ENCODE data around the gene IRS1.

The IRS1 gene

GRCh38 chr2:226773291-226773690 is 26.3 kb downstream of the IRS1 start:
- Histone ChIP-seq H3K36me3 (ENCODE audit: insufficient read depth, low read length) (peaks cover 52% of the 10 kb centered on the region), H3K27ac (ENCODE audit: low read depth, low read length) (peak overlapping the region; percentile 50), H3K79me2 (ENCODE audit: control insufficient read depth, insufficient read depth, low read length, unreplicated experiment) (peaks cover 87% of the 10 kb centered on the region), H3K27me3 (ENCODE audit: insufficient read depth, low read length) (no peaks in the 10 kb centered on the region), H2AFZ (ENCODE audit: low read length, unreplicated experiment) (no peak overlapping the region), H3K4me3 (ENCODE audit: low read depth, low read length) (peak overlapping the region; percentile 48; the same call in 1 of the 2 replicates), H3K4me1 (ENCODE audit: control insufficient read depth, insufficient read depth, low read length, unreplicated experiment) (peaks cover 25% of the 10 kb centered on the region)

- H3K79me2 ChIP-seq (ENCODE audit: control insufficient read depth, insufficient read depth, low read length, unreplicated experiment): peaks cover 93% of the 10 kb centered on the region
- H2AFZ ChIP-seq (ENCODE audit: low read length, unreplicated experiment): peak overlapping the region; percentile 2
- H3K27ac ChIP-seq (ENCODE audit: low read depth, low read length): peak overlapping the region; percentile 50
- H3K4me3 ChIP-seq (ENCODE audit: low read depth, low read length): peak overlapping the region; percentile 48
- H3K36me3 ChIP-seq (ENCODE audit: insufficient read depth, low read length): peaks cover 52% of the 10 kb centered on the region
- H3K27me3 ChIP-seq (ENCODE audit: insufficient read depth, low read length): no peaks in the 10 kb centered on the region
- H3K4me1 ChIP-seq (ENCODE audit: control insufficient read depth, insufficient read depth, low read length, unreplicated experiment): peaks cover 25% of the 10 kb centered on the region
These were observed 27.0 kb downstream of the IRS1 start for GRCh38 chr2:226772389-226773179.

GRCh38 chr2:226771067-226771466 is 28.6 kb downstream of the IRS1 start:
- Histone ChIP-seq H3K4me1 (ENCODE audit: control insufficient read depth, insufficient read depth, low read length, unreplicated experiment) (peaks cover 32% of the 10 kb centered on the region), H3K79me2 (ENCODE audit: control insufficient read depth, insufficient read depth, low read length, unreplicated experiment) (peaks cover 94% of the 10 kb centered on the region), H3K36me3 (ENCODE audit: insufficient read depth, low read length) (peaks cover 40% of the 10 kb centered on the region), H3K27me3 (ENCODE audit: insufficient read depth, low read length) (no peaks in the 10 kb centered on the region), H2AFZ (ENCODE audit: low read length, unreplicated experiment) (no peak overlapping the region), H3K4me3 (ENCODE audit: low read depth, low read length) (no peak overlapping the region), H3K27ac (ENCODE audit: low read depth, low read length) (no peak overlapping the region)

GRCh38 chr2:226767056-226767813 is 32.4 kb downstream of the IRS1 start:
- Histone ChIP-seq H3K27me3 (ENCODE audit: insufficient read depth, low read length) (no peaks in the 10 kb centered on the region), H3K4me3 (ENCODE audit: low read depth, low read length) (no peak overlapping the region), H3K79me2 (ENCODE audit: control insufficient read depth, insufficient read depth, low read length, unreplicated experiment) (peaks cover 92% of the 10 kb centered on the region), H3K27ac (ENCODE audit: low read depth, low read length) (0 out of 2 replicates have a peak overlapping the region, but pooled peaks have one; percentile 11), H3K36me3 (ENCODE audit: insufficient read depth, low read length) (peaks cover 55% of the 10 kb centered on the region), H2AFZ (ENCODE audit: low read length, unreplicated experiment) (no peak overlapping the region), H3K4me1 (ENCODE audit: control insufficient read depth, insufficient read depth, low read length, unreplicated experiment) (peaks cover 24% of the 10 kb centered on the region)

GRCh38 chr2:226766352-226767055 is 33.1 kb downstream of the IRS1 start:
- H3K27ac ChIP-seq (ENCODE audit: low read depth, low read length): 0 out of 2 replicates have a peak overlapping the region, but pooled peaks have one; percentile 11
- peaks cover 94% of the 10 kb centered on the region for H3K79me2 ChIP-seq (ENCODE audit: control insufficient read depth, insufficient read depth, low read length, unreplicated experiment)
- peaks cover 57% of the 10 kb centered on the region for H3K36me3 ChIP-seq (ENCODE audit: insufficient read depth, low read length)

GRCh38 chr2:226763320-226763719 is 36.3 kb downstream of the IRS1 start:
- Histone ChIP-seq H2AFZ (ENCODE audit: low read length, unreplicated experiment) (no peak overlapping the region), H3K4me3 (ENCODE audit: low read depth, low read length) (no peak overlapping the region), H3K27me3 (ENCODE audit: insufficient read depth, low read length) (no peaks in the 10 kb centered on the region), H3K27ac (ENCODE audit: low read depth, low read length) (peak overlapping the region; percentile 3; the same call in 1 of the 2 replicates), H3K79me2 (ENCODE audit: control insufficient read depth, insufficient read depth, low read length, unreplicated experiment) (peaks cover 93% of the 10 kb centered on the region), H3K4me1 (ENCODE audit: control insufficient read depth, insufficient read depth, low read length, unreplicated experiment) (peaks cover 57% of the 10 kb centered on the region), H3K36me3 (ENCODE audit: insufficient read depth, low read length) (peaks cover 41% of the 10 kb centered on the region)

More at GRCh38 chr2:226766352-226767055, 33.1 kb downstream of the IRS1 start:
- Histone ChIP-seq H3K4me1 (ENCODE audit: control insufficient read depth, insufficient read depth, low read length, unreplicated experiment) (peaks cover 26% of the 10 kb centered on the region), H3K27me3 (ENCODE audit: insufficient read depth, low read length) (no peaks in the 10 kb centered on the region), H3K4me3 (ENCODE audit: low read depth, low read length) (no peak overlapping the region), H2AFZ (ENCODE audit: low read length, unreplicated experiment) (no peak overlapping the region)

- H3K36me3 ChIP-seq (ENCODE audit: insufficient read depth, low read length): peaks cover 41% of the 10 kb centered on the region
- peak overlapping the region; percentile 64 for H3K27ac ChIP-seq (ENCODE audit: low read depth, low read length)
- no peaks in the 10 kb centered on the region for H3K27me3 ChIP-seq (ENCODE audit: insufficient read depth, low read length)
- no peak overlapping the region for H3K4me3 ChIP-seq (ENCODE audit: low read depth, low read length)
- H3K4me1 ChIP-seq (ENCODE audit: control insufficient read depth, insufficient read depth, low read length, unreplicated experiment): peaks cover 65% of the 10 kb centered on the region
- H3K79me2 ChIP-seq (ENCODE audit: control insufficient read depth, insufficient read depth, low read length, unreplicated experiment): peaks cover 92% of the 10 kb centered on the region
- no peak overlapping the region for H2AFZ ChIP-seq (ENCODE audit: low read length, unreplicated experiment)
These were observed 38.4 kb downstream of the IRS1 start for GRCh38 chr2:226761195-226761583.

GRCh38 chr2:226760412-226761194 is 39.0 kb downstream of the IRS1 start:
- Histone ChIP-seq H3K36me3 (ENCODE audit: insufficient read depth, low read length) (peaks cover 39% of the 10 kb centered on the region), H3K4me1 (ENCODE audit: control insufficient read depth, insufficient read depth, low read length, unreplicated experiment) (peaks cover 71% of the 10 kb centered on the region), H3K27me3 (ENCODE audit: insufficient read depth, low read length) (no peaks in the 10 kb centered on the region), H3K4me3 (ENCODE audit: low read depth, low read length) (no peak overlapping the region), H2AFZ (ENCODE audit: low read length, unreplicated experiment) (no peak overlapping the region), H3K27ac (ENCODE audit: low read depth, low read length) (peak overlapping the region; percentile 64), H3K79me2 (ENCODE audit: control insufficient read depth, insufficient read depth, low read length, unreplicated experiment) (peaks cover 95% of the 10 kb centered on the region)

- Histone ChIP-seq H3K36me3 (ENCODE audit: insufficient read depth, low read length) (peaks cover 30% of the 10 kb centered on the region), H3K4me1 (ENCODE audit: control insufficient read depth, insufficient read depth, low read length, unreplicated experiment) (peaks cover 80% of the 10 kb centered on the region), H3K79me2 (ENCODE audit: control insufficient read depth, insufficient read depth, low read length, unreplicated experiment) (peaks cover 95% of the 10 kb centered on the region), H3K27me3 (ENCODE audit: insufficient read depth, low read length) (no peaks in the 10 kb centered on the region), H3K27ac (ENCODE audit: low read depth, low read length) (peak overlapping the region; percentile 64), H2AFZ (ENCODE audit: low read length, unreplicated experiment) (no peak overlapping the region), H3K4me3 (ENCODE audit: low read depth, low read length) (no peak overlapping the region)
These were observed 39.9 kb downstream of the IRS1 start for GRCh38 chr2:226759768-226760167.
